ENCODE measurements around the gene PCDHB11. TPM values are rescaled to one million over a fixed set of nuclear protein-coding genes. Genes with fewer than 3 reads are reported as not detected.
"Not testable (repeated sequence)": the region's sequence is repeated elsewhere in the genome, so short reads cannot be mapped to it uniquely, and the experiment has no call there.

PCDHB11 gene
- total and polyA plus RNA-seq, 4 donors = 0.08 to 0.33 (median 0.16) TPM

DNA sequence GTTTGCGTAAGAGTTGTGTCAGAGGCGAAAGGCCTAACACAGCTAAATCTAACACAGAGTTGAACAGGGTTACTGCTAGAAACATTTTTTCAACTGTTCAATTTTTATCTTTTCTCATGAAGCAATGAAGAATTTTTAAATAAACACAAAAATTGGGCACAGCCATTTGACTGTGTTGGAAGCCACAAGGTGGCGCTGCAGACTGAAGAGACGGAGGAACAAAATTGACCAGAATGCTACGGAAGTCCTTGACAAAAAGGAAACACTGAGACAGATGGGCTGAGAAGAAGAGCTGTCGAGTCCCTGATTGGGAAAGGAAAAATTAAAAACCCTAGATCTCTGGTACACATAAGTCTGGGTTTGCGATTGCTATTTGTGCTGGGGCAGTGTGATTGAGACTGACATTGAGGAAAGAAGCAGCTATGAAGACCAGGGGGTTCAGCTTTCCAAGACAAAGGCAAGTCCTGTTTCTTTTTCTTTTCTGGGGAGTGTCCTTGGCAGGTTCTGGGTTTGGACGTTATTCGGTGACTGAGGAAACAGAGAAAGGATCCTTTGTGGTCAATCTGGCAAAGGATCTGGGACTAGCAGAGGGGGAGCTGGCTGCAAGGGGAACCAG, 12.4 kb upstream of the PCDHB11 start, which contains the start of gene PCDHB9:
Gene PCDHB9 (plus strand): TSS at position 265 of the 616 bp plus-strand sequence. CDS start 158 bp downstream, at position 423.
- no peaks in the 10 kb centered on the region for H3K36me3 ChIP-seq (ENCODE audit: control insufficient read depth in 4 of 4, insufficient read depth in 3 of 4, low read depth in 1 of 4, low read length in 3 of 4)
- TF ChIP-seq ATF3 (IDR thresholded peaks at IDR 0.05) (no peak), RAD21 (IDR thresholded peaks at IDR 0.05) (peak in 1 of 2 donors; percentile 16), HNF4G (IDR thresholded peaks at IDR 0.05) (no peak)
- WGBS = 15% methylated on average over 9 of the region's 9 CpGs
- DNase-seq (ENCODE audit: low spot score) = no peak
- H3K4me1 ChIP-seq (ENCODE audit: control insufficient read depth in 4 of 4, insufficient read depth in 4 of 4, low read length in 3 of 4) = no peaks in the 10 kb centered on the region
- H3K27ac ChIP-seq (ENCODE audit: low read depth in 1 of 2, low read length in 2 of 2) = no peak within 1 kb of the TSS
- H3K9ac ChIP-seq (ENCODE audit: low read depth in 1 of 2, low read length in 2 of 2) = no peak within 1 kb of the TSS
- H3K27me3 ChIP-seq (ENCODE audit: control insufficient read depth in 4 of 4, insufficient read depth in 4 of 4, low read length in 3 of 4) = peaks cover 0 to 7% (median 2%) of the 10 kb centered on the region in 4 donors
- H3K4me3 ChIP-seq (ENCODE audit: low read depth in 1 of 3, low read length in 3 of 3) = peak within 1 kb of the TSS in 1 of 3 donors; percentile 14
- H3K9me3 ChIP-seq (ENCODE audit: control insufficient read depth in 4 of 4, low read length in 3 of 4) = peaks cover 15 to 37% (median 25%) of the 10 kb centered on the region in 4 donors

DNA sequence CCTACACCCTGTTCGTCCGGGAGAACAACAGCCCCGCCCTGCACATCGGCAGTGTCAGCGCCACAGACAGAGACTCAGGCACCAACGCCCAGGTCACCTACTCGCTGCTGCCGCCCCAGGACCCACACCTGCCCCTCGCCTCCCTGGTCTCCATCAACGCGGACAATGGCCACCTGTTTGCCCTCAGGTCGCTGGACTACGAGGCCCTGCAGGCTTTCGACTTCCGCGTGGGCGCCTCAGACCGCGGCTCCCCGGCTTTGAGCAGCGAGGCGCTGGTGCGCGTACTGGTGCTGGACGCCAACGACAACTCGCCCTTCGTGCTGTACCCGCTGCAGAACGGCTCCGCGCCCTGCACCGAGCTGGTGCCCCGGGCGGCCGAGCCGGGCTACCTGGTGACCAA, 10.7 kb upstream of the PCDHB11 start:
- not testable (repeated sequence) for H3K4me3 ChIP-seq (ENCODE audit: low read depth in 1 of 3, low read length in 3 of 3); H3K9ac ChIP-seq (ENCODE audit: low read depth in 1 of 2, low read length in 2 of 2); H3K27ac ChIP-seq (ENCODE audit: low read depth in 1 of 2, low read length in 2 of 2); H3K27me3 ChIP-seq (ENCODE audit: control insufficient read depth in 4 of 4, insufficient read depth in 4 of 4, low read length in 3 of 4); H3K36me3 ChIP-seq (ENCODE audit: control insufficient read depth in 4 of 4, insufficient read depth in 3 of 4, low read depth in 1 of 4, low read length in 3 of 4); DNase-seq (ENCODE audit: low spot score); H3K4me1 ChIP-seq (ENCODE audit: control insufficient read depth in 4 of 4, insufficient read depth in 4 of 4, low read length in 3 of 4)
- H3K9me3 ChIP-seq (ENCODE audit: control insufficient read depth in 4 of 4, low read length in 3 of 4) = peaks cover 12 to 31% (median 18%) of the 10 kb centered on the region in 4 donors
- 24% methylated on average over 30 of the region's 37 CpGs for WGBS

DNA sequence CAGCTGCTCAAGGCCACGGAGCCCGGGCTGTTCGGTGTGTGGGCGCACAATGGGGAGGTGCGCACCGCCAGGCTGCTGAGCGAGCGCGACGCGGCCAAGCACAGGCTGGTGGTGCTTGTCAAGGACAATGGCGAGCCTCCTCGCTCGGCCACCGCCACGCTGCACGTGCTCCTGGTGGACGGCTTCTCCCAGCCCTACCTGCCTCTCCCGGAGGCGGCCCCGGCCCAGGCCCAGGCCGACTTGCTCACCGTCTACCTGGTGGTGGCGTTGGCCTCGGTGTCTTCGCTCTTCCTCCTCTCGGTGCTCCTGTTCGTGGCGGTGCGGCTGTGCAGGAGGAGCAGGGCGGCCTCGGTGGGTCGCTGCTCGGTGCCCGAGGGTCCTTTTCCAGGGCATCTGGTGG, 10.3 kb upstream of the PCDHB11 start:
- peaks cover 12 to 30% (median 18%) of the 10 kb centered on the region in 4 donors for H3K9me3 ChIP-seq (ENCODE audit: control insufficient read depth in 4 of 4, low read length in 3 of 4)
- WGBS = 29% methylated on average over 24 of the region's 35 CpGs

DNA sequence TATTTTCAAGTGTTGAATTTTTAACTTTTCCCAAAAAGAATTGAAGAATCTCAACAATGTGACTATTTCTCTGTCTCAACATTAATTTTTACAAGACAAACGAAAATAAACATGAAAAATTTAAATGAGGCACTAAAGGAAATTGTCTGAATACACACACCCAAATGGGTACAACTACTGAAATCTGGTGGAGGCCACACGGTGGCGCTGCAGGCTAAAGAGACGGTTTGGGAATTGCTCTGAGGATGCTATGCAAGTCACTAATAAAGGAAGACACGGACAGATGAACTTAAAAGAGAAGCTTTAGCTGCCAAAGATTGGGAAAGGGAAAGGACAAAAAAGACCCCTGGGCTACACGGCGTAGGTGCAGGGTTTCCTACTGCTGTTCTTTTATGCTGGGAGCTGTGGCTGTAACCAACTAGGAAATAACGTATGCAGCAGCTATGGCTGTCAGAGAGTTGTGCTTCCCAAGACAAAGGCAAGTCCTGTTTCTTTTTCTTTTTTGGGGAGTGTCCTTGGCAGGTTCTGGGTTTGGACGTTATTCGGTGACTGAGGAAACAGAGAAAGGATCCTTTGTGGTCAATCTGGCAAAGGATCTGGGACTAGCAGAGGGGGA, 7.2 kb upstream of the PCDHB11 start, which contains the start of gene PCDHB10:
Gene PCDHB10 (plus strand): TSS at position 244 of the 616 bp plus-strand sequence. CDS start 200 bp downstream, at position 444.
- no peaks in the 10 kb centered on the region for H3K36me3 ChIP-seq (ENCODE audit: control insufficient read depth in 4 of 4, insufficient read depth in 3 of 4, low read depth in 1 of 4, low read length in 3 of 4)
- TF ChIP-seq HNF4A (conservative IDR thresholded peaks at IDR 0.05) (no peak), RAD21 (IDR thresholded peaks at IDR 0.05) (peak; percentile 20 to 39)
- TF ChIP-seq, protein P1, sequence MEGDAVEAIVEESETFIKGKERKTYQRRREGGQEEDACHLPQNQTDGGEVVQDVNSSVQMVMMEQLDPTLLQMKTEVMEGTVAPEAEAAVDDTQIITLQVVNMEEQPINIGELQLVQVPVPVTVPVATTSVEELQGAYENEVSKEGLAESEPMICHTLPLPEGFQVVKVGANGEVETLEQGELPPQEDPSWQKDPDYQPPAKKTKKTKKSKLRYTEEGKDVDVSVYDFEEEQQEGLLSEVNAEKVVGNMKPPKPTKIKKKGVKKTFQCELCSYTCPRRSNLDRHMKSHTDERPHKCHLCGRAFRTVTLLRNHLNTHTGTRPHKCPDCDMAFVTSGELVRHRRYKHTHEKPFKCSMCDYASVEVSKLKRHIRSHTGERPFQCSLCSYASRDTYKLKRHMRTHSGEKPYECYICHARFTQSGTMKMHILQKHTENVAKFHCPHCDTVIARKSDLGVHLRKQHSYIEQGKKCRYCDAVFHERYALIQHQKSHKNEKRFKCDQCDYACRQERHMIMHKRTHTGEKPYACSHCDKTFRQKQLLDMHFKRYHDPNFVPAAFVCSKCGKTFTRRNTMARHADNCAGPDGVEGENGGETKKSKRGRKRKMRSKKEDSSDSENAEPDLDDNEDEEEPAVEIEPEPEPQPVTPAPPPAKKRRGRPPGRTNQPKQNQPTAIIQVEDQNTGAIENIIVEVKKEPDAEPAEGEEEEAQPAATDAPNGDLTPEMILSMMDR (IDR thresholded peaks at IDR 0.05; ENCODE audit: low read depth, low read length, missing input control) = peak; percentile 12
- no peak within 1 kb of the TSS for H3K9ac ChIP-seq (ENCODE audit: low read depth in 1 of 2, low read length in 2 of 2)
- peaks cover 11 to 38% (median 17%) of the 10 kb centered on the region in 4 donors for H3K9me3 ChIP-seq (ENCODE audit: control insufficient read depth in 4 of 4, low read length in 3 of 4)
- DNase-seq (ENCODE audit: low spot score) = no peak
- no peak within 1 kb of the TSS for H3K27ac ChIP-seq (ENCODE audit: low read depth in 1 of 2, low read length in 2 of 2)
- H3K4me3 ChIP-seq (ENCODE audit: low read depth in 1 of 3, low read length in 3 of 3) = no peak within 1 kb of the TSS
- no peaks in the 10 kb centered on the region for H3K4me1 ChIP-seq (ENCODE audit: control insufficient read depth in 4 of 4, insufficient read depth in 4 of 4, low read length in 3 of 4)
- WGBS = 12% methylated on average over 10 of the region's 10 CpGs
- peaks cover 0 to 3% (median 0%) of the 10 kb centered on the region in 4 donors for H3K27me3 ChIP-seq (ENCODE audit: control insufficient read depth in 4 of 4, insufficient read depth in 4 of 4, low read length in 3 of 4)

More for the DNA sequence above, 10.3 kb upstream of the PCDHB11 start:
- not testable (repeated sequence) for DNase-seq (ENCODE audit: low spot score); H3K27ac ChIP-seq (ENCODE audit: low read depth in 1 of 2, low read length in 2 of 2); H3K9ac ChIP-seq (ENCODE audit: low read depth in 1 of 2, low read length in 2 of 2); H3K4me3 ChIP-seq (ENCODE audit: low read depth in 1 of 3, low read length in 3 of 3); H3K27me3 ChIP-seq (ENCODE audit: control insufficient read depth in 4 of 4, insufficient read depth in 4 of 4, low read length in 3 of 4); H3K36me3 ChIP-seq (ENCODE audit: control insufficient read depth in 4 of 4, insufficient read depth in 3 of 4, low read depth in 1 of 4, low read length in 3 of 4); H3K4me1 ChIP-seq (ENCODE audit: control insufficient read depth in 4 of 4, insufficient read depth in 4 of 4, low read length in 3 of 4)

DNA sequence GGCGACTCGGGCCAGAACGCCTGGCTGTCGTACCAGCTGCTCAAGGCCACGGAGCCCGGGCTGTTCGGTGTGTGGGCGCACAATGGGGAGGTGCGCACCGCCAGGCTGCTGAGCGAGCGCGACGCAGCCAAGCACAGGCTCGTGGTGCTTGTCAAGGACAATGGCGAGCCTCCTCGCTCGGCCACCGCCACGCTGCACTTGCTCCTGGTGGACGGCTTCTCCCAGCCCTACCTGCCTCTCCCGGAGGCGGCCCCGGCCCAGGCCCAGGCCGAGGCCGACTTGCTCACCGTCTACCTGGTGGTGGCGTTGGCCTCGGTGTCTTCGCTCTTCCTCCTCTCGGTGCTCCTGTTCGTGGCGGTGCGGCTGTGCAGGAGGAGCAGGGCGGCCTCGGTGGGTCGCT, 5.1 kb upstream of the PCDHB11 start:
- not testable (repeated sequence) for DNase-seq (ENCODE audit: low spot score); H3K4me3 ChIP-seq (ENCODE audit: low read depth in 1 of 3, low read length in 3 of 3); H3K9ac ChIP-seq (ENCODE audit: low read depth in 1 of 2, low read length in 2 of 2); H3K27ac ChIP-seq (ENCODE audit: low read depth in 1 of 2, low read length in 2 of 2); H3K4me1 ChIP-seq (ENCODE audit: control insufficient read depth in 4 of 4, insufficient read depth in 4 of 4, low read length in 3 of 4); H3K27me3 ChIP-seq (ENCODE audit: control insufficient read depth in 4 of 4, insufficient read depth in 4 of 4, low read length in 3 of 4); H3K36me3 ChIP-seq (ENCODE audit: control insufficient read depth in 4 of 4, insufficient read depth in 3 of 4, low read depth in 1 of 4, low read length in 3 of 4)
- peaks cover 13 to 43% (median 19%) of the 10 kb centered on the region in 4 donors for H3K9me3 ChIP-seq (ENCODE audit: control insufficient read depth in 4 of 4, low read length in 3 of 4)
- WGBS = 30% methylated on average over 29 of the region's 37 CpGs
